GM19452 (cell line): ENCODE measurements around the gene CSDE1.
A peak's percentile ranks its signal among the peaks of the same experiment; 100 is the strongest.

Source experiments
- ATAC-seq: cut with Tn5 transposase; IDR thresholded peaks from one replicate; pipeline ENCODE4 v1.9.1; 2021; ENCODE audit not compliant: unreplicated experiment

CSDE1 gene

GRCh38 chr1:114703242-114703641 is 54.5 kb downstream of the CSDE1 start:
- no peak for ATAC-seq

GRCh38 chr1:114702737-114703136 is 55.0 kb downstream of the CSDE1 start:
- ATAC-seq, result no peak

- ATAC-seq, result no peak
These were observed 55.9 kb downstream of the CSDE1 start for GRCh38 chr1:114701931-114702330.

- no peak for ATAC-seq
These were observed 57.7 kb downstream of the CSDE1 start for GRCh38 chr1:114700036-114700600.

GRCh38 chr1:114696810-114697209 is 61.0 kb downstream of the CSDE1 start:
- no peak for ATAC-seq

- ATAC-seq, result no peak
These were observed 62.2 kb downstream of the CSDE1 start, which contains the start of gene AMPD1 for GRCh38 chr1:114695430-114696058. TSS of gene AMPD1 (minus strand) at chr1:114695546. CDS start at chr1:114695471, 75 bp downstream.

GRCh38 chr1:114694540-114695310 is 63.1 kb downstream of the CSDE1 start:
- ATAC-seq, result no peak

- no peak for ATAC-seq
These were observed 64.8 kb downstream of the CSDE1 start for GRCh38 chr1:114692947-114693346.

GRCh38 chr1:114691061-114691460 is 66.7 kb downstream of the CSDE1 start:
- no peak for ATAC-seq

- ATAC-seq, result no peak
These were observed 67.6 kb downstream of the CSDE1 start for GRCh38 chr1:114690148-114690547.

GRCh38 chr1:114688526-114688925 is 69.3 kb downstream of the CSDE1 start:
- ATAC-seq, result no peak

GRCh38 chr1:114685851-114686250 is 71.9 kb downstream of the CSDE1 start:
- no peak for ATAC-seq

- no peak for ATAC-seq
These were observed 80.1 kb downstream of the CSDE1 start for GRCh38 chr1:114677691-114678090.

- no peak for ATAC-seq
These were observed 81.7 kb downstream of the CSDE1 start for GRCh38 chr1:114676115-114676514.

- ATAC-seq, result no peak
These were observed 85.9 kb downstream of the CSDE1 start for GRCh38 chr1:114671939-114672275.

- no peak for ATAC-seq
These were observed 86.5 kb downstream of the CSDE1 start for GRCh38 chr1:114671011-114671938.

GRCh38 chr1:114670083-114671010 is 87.4 kb downstream of the CSDE1 start:
- ATAC-seq, result peak; percentile 99

GRCh38 chr1:114669562-114670082 is 88.2 kb downstream of the CSDE1 start, which contains the start of gene DENND2C:
TSS of gene DENND2C (minus strand) at chr1:114670049. CDS start at chr1:114625984, 44,065 bp downstream.
- peak; percentile 60 for ATAC-seq

GRCh38 chr1:114668784-114669561 is 88.8 kb downstream of the CSDE1 start:
- ATAC-seq, result no peak
